Measurements from ENCODE around the gene MPC2.
"Not testable (repeated sequence)": the region's sequence is repeated elsewhere in the genome, so short reads cannot be mapped to it uniquely, and the experiment has no call there.

The MPC2 gene

DNA sequence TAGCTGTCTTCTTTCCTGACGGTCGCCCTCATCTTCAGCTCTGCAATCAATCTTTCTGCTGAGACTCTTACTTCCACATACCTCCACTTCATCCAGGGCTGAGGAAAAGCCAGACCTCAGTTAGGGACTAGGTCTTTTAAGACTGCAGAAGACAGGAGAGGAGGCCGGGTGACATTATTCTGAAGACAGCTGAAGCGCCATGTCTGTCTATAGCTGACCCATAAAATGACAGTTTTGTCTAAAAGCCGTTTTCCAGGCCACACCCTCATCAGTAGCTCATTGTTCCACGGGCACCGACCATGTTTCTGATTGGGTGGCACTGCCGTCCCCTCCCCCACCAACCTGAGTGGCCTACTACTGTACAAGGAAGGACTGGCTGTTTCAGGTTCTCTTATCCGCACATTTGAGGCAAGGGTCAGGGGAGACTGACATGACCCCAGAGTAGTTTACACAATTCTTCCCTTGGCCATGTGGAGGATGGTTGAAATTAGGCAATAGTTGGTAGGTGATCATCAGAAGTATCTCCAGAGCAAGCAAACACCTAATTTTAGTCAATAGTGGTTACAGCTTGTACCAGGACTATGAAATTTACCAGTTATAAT, 22.9 kb downstream of the MPC2 start, which contains the start of gene ADCY10:
TSS of gene ADCY10 (minus strand) at position 240 of the 602 bp plus-strand sequence. CDS start 8,994 bp downstream, outside the sequence.
- no peak for DNase-seq
- intact Hi-C loops (cut with DNase I): no loop called here

GRCh38 chr1:167912294-167912693, 24.6 kb downstream of the MPC2 start:
- intact Hi-C loops (cut with DNase I): no loop called here
- no peak for DNase-seq

DNA sequence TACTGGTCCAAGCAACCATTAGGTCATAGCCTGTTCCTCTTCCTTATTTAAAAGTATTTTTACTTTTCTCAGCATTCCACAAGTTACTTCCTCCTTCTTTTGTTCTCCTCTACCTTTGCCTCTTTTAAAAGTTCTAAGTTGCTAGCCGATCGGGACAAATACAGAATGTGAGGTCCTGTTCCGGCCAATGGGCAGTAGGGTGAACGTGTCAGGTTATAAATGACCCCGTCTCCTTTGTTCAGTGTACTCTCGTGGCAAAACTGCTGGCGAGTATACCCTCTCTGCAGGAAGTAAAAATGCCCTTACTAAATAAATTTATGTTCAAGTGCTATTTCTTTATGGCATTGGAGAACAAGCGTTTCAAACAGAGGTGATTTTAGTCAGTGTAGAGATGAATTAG, 25.5 kb downstream of the MPC2 start:
- intact Hi-C loops (cut with DNase I): no loop called here
- DNase-seq: no peak

- intact Hi-C loops (cut with DNase I): no loop called here
- DNase-seq: no peak
These were observed 26.3 kb downstream of the MPC2 start for GRCh38 chr1:167910530-167910929.

GRCh38 chr1:167909691-167910180, 27.1 kb downstream of the MPC2 start:
- intact Hi-C loops (cut with DNase I): no loop called here
- DNase-seq: no peak

GRCh38 chr1:167905671-167906070, 31.2 kb downstream of the MPC2 start:
- DNase-seq: no peak
- intact Hi-C loops (cut with DNase I): no loop called here

DNA sequence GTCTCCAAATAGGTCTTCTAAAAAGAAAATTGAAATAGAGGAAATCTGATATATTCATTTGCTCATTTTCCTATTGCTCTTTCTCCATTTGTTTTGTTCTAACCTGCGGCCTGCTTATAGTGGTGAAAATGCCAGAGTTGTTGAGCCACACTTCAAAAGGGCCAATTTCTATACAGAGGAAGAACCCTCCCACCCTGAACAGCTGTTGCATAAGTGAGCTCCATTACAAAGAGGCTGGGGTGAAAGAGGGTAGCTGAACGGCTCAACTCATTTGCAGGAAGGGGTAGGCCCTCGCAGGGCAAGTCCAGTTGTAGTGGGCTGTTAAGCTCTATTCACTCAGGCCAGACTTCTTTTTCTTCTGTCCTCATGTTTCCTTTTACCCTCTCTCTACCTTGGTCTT, 31.7 kb downstream of the MPC2 start:
- no peak for DNase-seq
- intact Hi-C loops (cut with DNase I): no loop called here

GRCh38 chr1:167904652-167905130, 32.2 kb downstream of the MPC2 start:
- intact Hi-C loops (cut with DNase I): no loop called here
- no peak for DNase-seq

- intact Hi-C loops (cut with DNase I): no loop called here
- no peak for DNase-seq
These were observed 36.0 kb downstream of the MPC2 start for GRCh38 chr1:167900907-167901306.

GRCh38 chr1:167899253-167899681, 37.6 kb downstream of the MPC2 start:
- intact Hi-C loops (cut with DNase I): no loop called here
- DNase-seq: no peak

- no peak for DNase-seq
- intact Hi-C loops (cut with DNase I): no loop called here
These were observed 38.2 kb downstream of the MPC2 start for GRCh38 chr1:167898578-167899222.

DNA sequence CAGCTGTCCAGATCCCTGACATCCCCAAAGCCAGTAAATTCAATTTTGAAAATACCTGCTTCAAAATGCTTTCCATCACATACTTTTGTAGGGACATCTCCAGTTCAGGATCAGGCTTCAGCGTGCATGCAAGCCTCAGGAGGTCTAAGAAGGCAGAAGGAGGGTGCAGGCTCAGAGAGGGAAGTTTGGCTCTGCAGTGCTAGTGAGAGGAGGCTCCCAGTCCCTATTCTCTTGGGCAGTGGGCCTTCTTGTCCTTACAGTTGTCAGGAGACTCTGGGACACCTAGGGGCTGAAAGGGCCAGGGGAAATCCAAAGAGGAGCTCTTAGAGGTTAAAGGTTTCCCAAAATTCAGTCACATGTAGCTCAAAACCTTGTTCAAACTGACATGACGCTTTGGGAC, 43.1 kb downstream of the MPC2 start:
- DNase-seq: no peak
- intact Hi-C loops (cut with DNase I): no loop called here

- DNase-seq: no peak
- intact Hi-C loops (cut with DNase I): no loop called here
These were observed 46.5 kb downstream of the MPC2 start for GRCh38 chr1:167890400-167890799.

DNA sequence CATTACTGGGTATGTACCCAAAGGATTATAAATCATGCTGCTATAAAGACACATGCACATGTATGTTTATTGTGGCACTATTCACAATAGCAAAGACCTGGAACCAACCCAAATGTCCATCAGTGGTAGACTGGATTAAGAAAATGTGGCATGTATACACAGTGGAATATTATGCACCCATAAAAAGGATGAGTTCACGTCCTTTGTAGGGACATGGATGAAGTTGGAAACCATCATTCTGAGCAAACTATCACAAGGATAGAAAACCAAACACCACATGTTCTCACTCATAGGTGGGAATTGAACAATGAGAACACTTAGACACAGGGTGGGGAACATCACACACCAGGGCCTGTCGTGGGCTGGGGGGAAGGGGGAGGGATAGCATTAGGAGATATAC, 49.7 kb downstream of the MPC2 start:
- intact Hi-C loops (cut with DNase I): not testable (repeated sequence)

DNA sequence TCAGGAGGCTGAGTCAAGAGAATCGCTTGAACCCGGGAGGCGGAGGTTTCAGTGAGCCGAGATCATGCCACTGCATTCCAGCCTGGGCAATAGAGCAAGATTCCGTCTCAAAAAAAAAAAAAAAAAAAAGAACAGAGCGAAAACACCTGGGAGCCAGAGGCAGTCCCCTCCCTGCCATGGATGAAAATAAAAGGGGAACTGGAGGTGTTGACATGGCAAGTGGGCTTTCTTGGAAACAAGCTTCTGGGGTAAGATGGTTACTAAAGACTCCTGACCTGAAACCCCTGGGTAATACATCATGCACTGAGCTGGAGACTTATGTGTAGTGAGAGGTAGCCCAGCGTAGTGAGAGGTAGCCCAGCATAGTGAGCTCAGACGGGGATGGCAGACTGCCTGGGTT, 54.5 kb downstream of the MPC2 start:
- no peak for DNase-seq
- intact Hi-C loops (cut with DNase I): no loop called here

More for the DNA sequence above, 49.7 kb downstream of the MPC2 start:
- DNase-seq: not testable (repeated sequence)

DNA sequence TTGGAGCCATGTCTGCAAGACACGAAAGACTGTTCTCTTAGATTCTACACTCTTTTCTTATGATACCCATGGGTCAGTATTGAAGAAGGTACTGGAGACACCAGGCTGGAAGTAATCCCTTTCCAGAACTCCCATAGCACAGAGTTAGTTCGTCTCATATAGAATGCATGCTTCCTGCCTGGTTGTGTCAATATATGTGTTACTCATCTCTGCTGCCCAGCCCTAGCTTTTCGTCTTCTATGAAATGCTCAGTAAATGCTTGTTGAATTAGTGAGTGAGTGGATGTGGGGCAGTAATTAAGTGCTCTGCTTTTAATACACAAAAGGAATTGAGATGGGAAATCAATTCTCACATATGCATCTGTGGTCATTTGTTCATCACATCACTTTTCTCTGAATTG, 55.1 kb downstream of the MPC2 start:
- DNase-seq: no peak
- intact Hi-C loops (cut with DNase I): no loop called here

DNA sequence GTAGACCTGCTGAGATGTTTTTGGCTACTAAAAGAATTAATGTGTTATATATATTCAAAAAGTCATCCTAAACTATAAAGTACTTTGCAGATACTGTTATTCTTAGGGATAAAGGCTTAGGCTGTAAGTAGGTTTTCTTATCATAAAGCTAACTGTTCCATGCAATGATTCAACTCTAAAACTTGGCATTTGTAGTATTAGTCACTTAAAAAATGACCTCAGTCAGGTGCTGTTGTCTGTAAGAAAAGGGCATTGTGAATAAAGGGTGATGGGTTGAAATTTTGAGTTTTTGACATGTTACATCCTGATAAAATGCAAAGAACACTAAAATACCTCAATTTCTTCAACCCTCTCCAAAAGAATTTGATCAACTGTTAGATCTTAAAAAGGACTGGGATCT, 55.8 kb downstream of the MPC2 start:
- no peak for DNase-seq
- intact Hi-C loops (cut with DNase I): no loop called here

DNA sequence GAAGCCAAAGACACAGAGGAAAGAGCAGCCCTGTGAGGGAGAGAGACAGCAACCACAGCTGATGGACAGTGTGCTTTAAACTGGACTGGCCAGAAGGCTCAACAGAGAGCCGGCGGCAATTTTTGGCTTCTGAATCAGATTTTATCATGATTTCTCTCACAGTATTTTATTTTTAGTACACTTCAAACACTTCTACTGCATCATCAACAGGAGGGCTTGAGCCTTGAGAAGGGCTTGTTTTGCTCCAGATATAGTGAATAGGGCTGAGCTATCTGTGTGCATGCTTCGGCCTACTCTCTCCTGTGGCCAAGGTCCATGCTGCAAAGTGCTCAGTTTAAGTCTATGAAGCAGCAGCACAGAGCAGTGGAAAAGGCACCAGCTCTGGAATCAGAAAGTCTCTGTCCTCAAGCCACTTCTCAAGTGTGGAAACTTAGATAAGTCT, 56.3 kb downstream of the MPC2 start:
- intact Hi-C loops (cut with DNase I): no loop called here
- no peak for DNase-seq

DNA sequence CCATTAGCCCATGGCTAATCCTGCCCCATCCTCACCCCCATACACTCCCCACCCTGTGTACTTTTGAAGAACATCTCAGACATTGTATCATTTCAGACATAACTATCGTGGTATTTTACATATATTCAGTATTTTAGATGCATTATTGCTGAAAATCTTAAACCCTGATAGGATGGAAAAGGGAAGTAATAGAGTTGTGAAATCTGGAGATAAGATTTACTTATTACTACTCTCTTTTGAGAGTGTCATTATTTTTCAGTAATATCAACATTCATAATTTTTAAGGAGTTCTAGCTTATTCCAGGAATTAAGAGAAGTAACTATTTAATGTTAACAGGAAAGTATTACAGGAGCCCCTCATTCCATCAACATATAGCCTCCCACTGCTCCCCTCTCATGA, 57.4 kb downstream of the MPC2 start:
- no peak for DNase-seq
- intact Hi-C loops (cut with DNase I): no loop called here

GRCh38 chr1:167878372-167879160, 58.3 kb downstream of the MPC2 start:
- intact Hi-C loops (cut with DNase I): no loop called here

More at GRCh38 chr1:167878372-167879160, 58.3 kb downstream of the MPC2 start:
- no peak for DNase-seq
